Neural progenitor cell (in vitro differentiated cells): ENCODE results near the gene CDH13.

ENCODE experiments used
- CTCF ChIP-seq: fragments of 200-600 bp; sonication (generic); IDR thresholded peaks from 2 replicates; pipeline ENCODE4 v1.5.1; 2017; ENCODE audit warnings: antibody characterized with exemption, mild to moderate bottlenecking
- EZH2 ChIP-seq: fragments of 200-600 bp; sonication (generic); IDR thresholded peaks from 2 replicates; pipeline ENCODE4 v1.6.1; 2017; ENCODE audit warnings: antibody characterized with exemption, mild to moderate bottlenecking, moderate library complexity
- EZH2phosphoT487 ChIP-seq: fragments of 200-600 bp; sonication (generic); IDR thresholded peaks from 2 replicates; pipeline ENCODE4 v1.6.1; 2017; ENCODE audit warnings: antibody characterized with exemption

- TF ChIP-seq EZH2 (no peak), CTCF (no peak), EZH2phosphoT487 (no peak)
Measured at GRCh38 chr16:82843606-82844271, 217.0 kb downstream of the CDH13 start.
